ENCODE results near the gene ADAM23. TPM values are rescaled to one million over a fixed set of nuclear protein-coding genes. Genes with fewer than 3 reads are reported as not detected.

Gene ADAM23
- total RNA-seq, 1 experiment from 2014 or later: 24.6 TPM

GRCh38 chr2:206456078-206456754 lies 12.9 kb downstream of the ADAM23 start:
- no peak overlapping the region for H3K27ac Mint-ChIP-seq
- ChIA-PET CTCF (no interaction called here), POLR2A (no interaction called here)
- H3K27me3 Mint-ChIP-seq (ENCODE audit: low read depth): peaks cover 8% of the 10 kb centered on the region; the same call in 1 of the 2 replicates
- no peak for DNase-seq (ENCODE audit: low spot score)
- TF ChIP-seq HMGA2 (CRISPR knock-in tag; IDR thresholded peaks at IDR 0.05) (no peak), NR2C2 (CRISPR knock-in tag; IDR thresholded peaks at IDR 0.05) (no peak), ZNF232 (CRISPR knock-in tag; IDR thresholded peaks at IDR 0.05) (no peak), SMAD3 (CRISPR knock-in tag; IDR thresholded peaks at IDR 0.05; ENCODE audit: borderline replicate concordance) (no peak), ATF6 (CRISPR knock-in tag; IDR thresholded peaks at IDR 0.05) (no peak), ZNF219 (CRISPR knock-in tag; IDR thresholded peaks at IDR 0.05; ENCODE audit: borderline replicate concordance) (no peak), ZNF532 (CRISPR knock-in tag; IDR thresholded peaks at IDR 0.05; ENCODE audit: borderline replicate concordance) (no peak), ARID4B (CRISPR knock-in tag; IDR thresholded peaks at IDR 0.05; ENCODE audit: borderline replicate concordance) (no peak), NFE2L1 (CRISPR knock-in tag; IDR thresholded peaks at IDR 0.05) (no peak), ATF3 (CRISPR knock-in tag; conservative IDR thresholded peaks at IDR 0.05) (no peak), CREM (CRISPR knock-in tag; IDR thresholded peaks at IDR 0.05) (no peak), CDX4 (CRISPR knock-in tag; IDR thresholded peaks at IDR 0.05; ENCODE audit: borderline replicate concordance) (no peak), ZMAT4 (CRISPR knock-in tag; IDR thresholded peaks at IDR 0.05) (no peak)
- H3K4me1 Mint-ChIP-seq: peaks cover 11% of the 10 kb centered on the region
- H3K4me3 Mint-ChIP-seq: no peak overlapping the region
- no peak for ATAC-seq
- H3K9me3 Mint-ChIP-seq: peaks cover 4% of the 10 kb centered on the region; the same call in 1 of the 2 replicates
- peaks cover 2% of the 10 kb centered on the region; the same call in 1 of the 2 replicates for H3K36me3 Mint-ChIP-seq

Measured in WTC11 (cell line).